CD14-positive monocyte (primary cell): ENCODE measurements around the gene GRIK3. TPM values are rescaled to one million over a fixed set of nuclear protein-coding genes. Genes with fewer than 3 reads are reported as not detected.

Experiments
- DNase-seq, 3 donors: peaks; one replicate each; pipeline ENCODE4 v3.0.0-alpha.2; 2011 to 2022
- H2AFZ ChIP-seq: 2 replicates; pipeline ENCODE4 v1.6.0; 2012; ENCODE audit warnings: mild to moderate bottlenecking, low read depth, low read length, inconsistent platforms; ENCODE audit not compliant: insufficient read depth, poor library complexity, severe bottlenecking
- H3K27ac ChIP-seq, 2 donors: 1 replicate in 1 of 2; 2 replicates in 1 of 2; pipeline ENCODE4 v1.5.1; 2012 to 2013; ENCODE audit warnings: low read length in 2 of 2, control low read depth in 1 of 2, inconsistent platforms in 1 of 2, low read depth in 1 of 2, mild to moderate bottlenecking in 1 of 2
- H3K27me3 ChIP-seq, 2 donors: one replicate each; pipeline versions ENCODE4 v1.6.0 to v1.6.1; 2011 to 2013; ENCODE audit warnings: low read length in 2 of 2; ENCODE audit not compliant: control insufficient read depth in 2 of 2, insufficient read depth in 2 of 2
- H3K36me3 ChIP-seq, 2 donors: replicated peaks in 1 of 2; 1 replicate in 1 of 2; 2 replicates in 1 of 2; pipeline versions ENCODE4 v1.5.1 to v1.6.1; 2012 to 2013; ENCODE audit warnings: low read length in 2 of 2, control low read depth in 1 of 2, inconsistent platforms in 1 of 2, mild to moderate bottlenecking in 1 of 2; ENCODE audit not compliant: insufficient read depth in 2 of 2, control insufficient read depth in 1 of 2
- H3K4me1 ChIP-seq, 2 donors: 1 replicate in 1 of 2; 2 replicates in 1 of 2; pipeline versions ENCODE4 v1.5.1 to v1.6.1; 2012 to 2013; ENCODE audit warnings: low read length in 2 of 2, control low read depth in 1 of 2, inconsistent platforms in 1 of 2, mild to moderate bottlenecking in 1 of 2, moderate library complexity in 1 of 2; ENCODE audit not compliant: insufficient read depth in 2 of 2, control insufficient read depth in 1 of 2
- H3K4me2 ChIP-seq: replicated peaks from 2 replicates; pipeline ENCODE3; 2012; ENCODE audit warnings: low read length, moderate library complexity, mild to moderate bottlenecking; ENCODE audit not compliant: poor library complexity, severe bottlenecking; ENCODE audit errors: extremely low read depth
- H3K4me3 ChIP-seq, 3 experiments: fragments of 200-600 bp in 1 of 3; sonication (generic) in 1 of 3; replicated peaks in 1 of 3; 1 replicate in 2 of 3; 2 replicates in 1 of 3; pipeline ENCODE4 v1.5.1; 2011 to 2013; ENCODE audit warnings: low read length in 3 of 3, mild to moderate bottlenecking in 3 of 3, control low read depth in 2 of 3, low read depth in 2 of 3, inconsistent platforms in 1 of 3, moderate library complexity in 1 of 3
- H3K79me2 ChIP-seq: 2 replicates; pipeline ENCODE4 v1.6.0; 2012; ENCODE audit warnings: mild to moderate bottlenecking, control low read depth, inconsistent platforms, low read length, moderate library complexity; ENCODE audit not compliant: insufficient read depth
- H3K9ac ChIP-seq: 2 replicates; pipeline ENCODE4 v1.6.0; 2017; ENCODE audit warnings: low read length, mild to moderate bottlenecking; ENCODE audit not compliant: insufficient read depth, poor library complexity, severe bottlenecking
- H3K9me3 ChIP-seq, 2 donors: replicated peaks in 1 of 2; 1 replicate in 1 of 2; 2 replicates in 1 of 2; pipeline versions ENCODE4 v1.5.1 to v1.6.1; 2012 to 2013; ENCODE audit warnings: low read length in 2 of 2, control low read depth in 1 of 2; ENCODE audit not compliant: control insufficient read depth in 1 of 2, insufficient read depth in 1 of 2
- H4K20me1 ChIP-seq: 2 replicates; pipeline ENCODE4 v1.6.0; 2012; ENCODE audit warnings: mild to moderate bottlenecking, low read length, control low read depth, moderate library complexity; ENCODE audit not compliant: insufficient read depth
- H3K27ac Mint-ChIP-seq, 7 donors: one replicate each; pipeline ENCODE4 v1.8.0; 2020; ENCODE audit warnings: mild to moderate bottlenecking in 7 of 7, mixed read lengths in 7 of 7, moderate library complexity in 6 of 7, inconsistent platforms in 2 of 7
- H3K27me3 Mint-ChIP-seq, 3 donors: one replicate each; pipeline ENCODE4 v1.8.0; 2021 to 2022; ENCODE audit warnings: low read depth in 3 of 3, mild to moderate bottlenecking in 3 of 3, mixed read lengths in 3 of 3, moderate library complexity in 3 of 3, inconsistent platforms in 1 of 3
- H3K36me3 Mint-ChIP-seq, 2 donors: one replicate each; pipeline ENCODE4 v1.8.0; 2020; ENCODE audit warnings: mixed read lengths in 2 of 2, inconsistent platforms in 1 of 2, mild to moderate bottlenecking in 1 of 2
- H3K4me1 Mint-ChIP-seq: one replicate; pipeline ENCODE4 v1.8.0; 2020; ENCODE audit warnings: mild to moderate bottlenecking, mixed read lengths
- H3K4me3 Mint-ChIP-seq, 2 donors: one replicate each; pipeline ENCODE4 v1.8.0; 2020; ENCODE audit warnings: mild to moderate bottlenecking in 2 of 2, mixed read lengths in 2 of 2, moderate library complexity in 1 of 2
- H3K9me3 Mint-ChIP-seq, 7 donors: one replicate each; pipeline ENCODE4 v1.8.0; 2020 to 2022; ENCODE audit warnings: mixed read lengths in 7 of 7, mild to moderate bottlenecking in 6 of 7, moderate library complexity in 6 of 7, inconsistent platforms in 2 of 7
- CTCF ChIP-seq: fragments of 200-600 bp; IDR thresholded peaks from one replicate; pipeline ENCODE4 v1.8.0; 2022; ENCODE audit warnings: antibody characterized with exemption, mild to moderate bottlenecking
- WGBS: methylation state at CpG from one replicate; pipeline ENCODE4 v1.1.5; 2013; ENCODE audit warnings: missing lambda C conversion rate; ENCODE audit not compliant: insufficient coverage; 5-methylcytosine and 5-hydroxymethylcytosine counted together
- intact Hi-C, 2 donors: fragments of 100-400 bp; cut with micrococcal nuclease; formaldehyde crosslinking; loops; one replicate each; pipeline versions ENCODE4 v1.15.0 to v1.15.1; 2023
- polyA plus RNA-seq, 3 donors: library from polyadenylated mRNA; depleted of rRNA in 1 of 3; unstranded in 2 of 3; stranded (reverse) in 1 of 3; fragments of 300-500 nt in 2 of 3; fragments of >200 nt in 1 of 3; fragmentation: Illumina TruSeq in 2 of 3; gene quantifications; 1 replicate in 2 of 3; 2 replicates in 1 of 3; pipeline ENCODE4 v1.2.3, GENCODE V29; 2012 to 2021

Gene GRIK3
- polyA plus RNA-seq, 3 donors, result not detected

- no peak for DNase-seq
- H2AFZ ChIP-seq, result no peak overlapping the region
- no peak overlapping the region for H3K4me2 ChIP-seq
- no peaks in the 10 kb centered on the region for H3K4me1 ChIP-seq
- H3K79me2 ChIP-seq, result no peaks in the 10 kb centered on the region
- Mint-ChIP-seq H3K27me3 (peaks cover 4 to 13% (median 6%) of the 10 kb centered on the region in 3 donors), H3K4me3 (no peak overlapping the region), H3K27ac (no peak overlapping the region), H3K4me1 (no peaks in the 10 kb centered on the region), H3K9me3 (no peaks in the 10 kb centered on the region), H3K36me3 (no peaks in the 10 kb centered on the region)
- WGBS, result 87% methylated on average over 4 of the region's 8 CpGs
- intact Hi-C loops, result no loop called here
- no peaks in the 10 kb centered on the region for H3K27me3 ChIP-seq
- no peak overlapping the region for H3K27ac ChIP-seq
- H3K9ac ChIP-seq, result no peak overlapping the region
- no peak for TF ChIP-seq CTCF
- H4K20me1 ChIP-seq, result no peaks in the 10 kb centered on the region
- no peak overlapping the region for H3K4me3 ChIP-seq
- no peaks in the 10 kb centered on the region for H3K36me3 ChIP-seq
- H3K9me3 ChIP-seq, result no peaks in the 10 kb centered on the region
Measured at GRCh38 chr1:36992139-36992943, 42.0 kb downstream of the GRIK3 start.

GRCh38 chr1:36991551-36991950, 42.8 kb downstream of the GRIK3 start:
- no peak overlapping the region for H3K4me3 Mint-ChIP-seq
- Histone ChIP-seq H3K4me3 (no peak overlapping the region), H3K27ac (no peak overlapping the region), H3K9me3 (no peaks in the 10 kb centered on the region), H3K9ac (no peak overlapping the region), H3K27me3 (no peaks in the 10 kb centered on the region), H3K4me1 (no peaks in the 10 kb centered on the region), H4K20me1 (no peaks in the 10 kb centered on the region), H2AFZ (no peak overlapping the region), H3K79me2 (no peaks in the 10 kb centered on the region), H3K36me3 (no peaks in the 10 kb centered on the region), H3K4me2 (no peak overlapping the region)
- no peaks in the 10 kb centered on the region for H3K9me3 Mint-ChIP-seq
- no peak for TF ChIP-seq CTCF
- 81% methylated on average over 4 of the region's 4 CpGs for WGBS
- H3K27me3 Mint-ChIP-seq, result peaks cover 3 to 13% (median 7%) of the 10 kb centered on the region in 3 donors
- DNase-seq, result no peak
- no peak overlapping the region for H3K27ac Mint-ChIP-seq
- no peaks in the 10 kb centered on the region for H3K4me1 Mint-ChIP-seq
- intact Hi-C loops, result no loop called here
- no peaks in the 10 kb centered on the region for H3K36me3 Mint-ChIP-seq
